HG02885 (cell line): ENCODE data around the gene FKBP10.
"Not testable (repeated sequence)": the region's sequence is repeated elsewhere in the genome, so short reads cannot be mapped to it uniquely, and the experiment has no call there.

Source experiments
- ATAC-seq: cut with Tn5 transposase; IDR thresholded peaks from one replicate; pipeline ENCODE4 v1.9.1; 2021; ENCODE audit warnings: mild to moderate bottlenecking; ENCODE audit not compliant: unreplicated experiment, poor library complexity

FKBP10 gene

GRCh38 chr17:41835214-41835799 is 22.5 kb downstream of the FKBP10 start:
- ATAC-seq = peak; percentile 23

- peak; percentile 48 for ATAC-seq
Observed at GRCh38 chr17:41835800-41836549, 23.2 kb downstream of the FKBP10 start, which contains the start of gene NT5C3B. NT5C3B (minus strand) TSS chr17:41836232; CDS start chr17:41836193, 39 bp downstream.

GRCh38 chr17:41836550-41837196 is 23.9 kb downstream of the FKBP10 start:
- no peak for ATAC-seq

GRCh38 chr17:41837761-41838538 is 25.1 kb downstream of the FKBP10 start, which contains the start of gene KLHL10:
KLHL10 (plus strand) TSS chr17:41837825; CDS start chr17:41837933, 108 bp downstream.
- ATAC-seq = no peak

GRCh38 chr17:41839448-41839847 is 26.6 kb downstream of the FKBP10 start:
- ATAC-seq = not testable (repeated sequence)

- not testable (repeated sequence) for ATAC-seq
Observed at GRCh38 chr17:41840781-41841180, 28.0 kb downstream of the FKBP10 start.

- ATAC-seq = no peak
Observed at GRCh38 chr17:41844971-41845370, 32.2 kb downstream of the FKBP10 start.

GRCh38 chr17:41848788-41849187 is 36.0 kb downstream of the FKBP10 start:
- ATAC-seq = no peak

GRCh38 chr17:41849251-41849990 is 36.6 kb downstream of the FKBP10 start:
- no peak for ATAC-seq

GRCh38 chr17:41851382-41851781 is 38.6 kb downstream of the FKBP10 start:
- ATAC-seq = not testable (repeated sequence)

GRCh38 chr17:41860254-41860931 is 47.6 kb downstream of the FKBP10 start:
- no peak for ATAC-seq

GRCh38 chr17:41863074-41863848 is 50.5 kb downstream of the FKBP10 start:
- ATAC-seq = no peak

GRCh38 chr17:41864498-41864835 is 51.7 kb downstream of the FKBP10 start:
- ATAC-seq = peak; percentile 22

- peak; percentile 90 for ATAC-seq
Observed at GRCh38 chr17:41864836-41865595, 52.2 kb downstream of the FKBP10 start, which contains the start of gene KLHL11. KLHL11 (minus strand) TSS chr17:41865423; CDS start chr17:41865370, 53 bp downstream.

- no peak for ATAC-seq
Observed at GRCh38 chr17:41865596-41865893, 52.7 kb downstream of the FKBP10 start.

- ATAC-seq = no peak
Observed at GRCh38 chr17:41868568-41868967, 55.8 kb downstream of the FKBP10 start.

- ATAC-seq = no peak
Observed at GRCh38 chr17:41869426-41869825, 56.6 kb downstream of the FKBP10 start.

GRCh38 chr17:41870097-41870496 is 57.3 kb downstream of the FKBP10 start:
- no peak for ATAC-seq
